Measurements from ENCODE around the gene CREG1. TPM values are rescaled to one million over a fixed set of nuclear protein-coding genes. Genes with fewer than 3 reads are reported as not detected.

Gene CREG1
- total and polyA plus RNA-seq, 2 donors = 68.6 to 125 TPM

- H3K27ac ChIP-seq (ENCODE audit: low read depth) = no peak overlapping the region
- no peak overlapping the region for H3K4me3 ChIP-seq (ENCODE audit: low read depth, low read length)
- no peak for DNase-seq (ENCODE audit: extremely low spot score)
- no peaks in the 10 kb centered on the region for H3K4me1 ChIP-seq (ENCODE audit: insufficient read depth)
- 77% methylated on average over 6 of the region's 6 CpGs for WGBS
- no peaks in the 10 kb centered on the region for H3K36me3 ChIP-seq (ENCODE audit: insufficient read depth)
These were observed 20.4 kb downstream of the CREG1 start for GRCh38 chr1:167532964-167533824.

GRCh38 chr1:167532375-167532774 is 21.2 kb downstream of the CREG1 start:
- Histone ChIP-seq H3K4me1 (ENCODE audit: insufficient read depth) (no peaks in the 10 kb centered on the region), H3K36me3 (ENCODE audit: insufficient read depth) (no peaks in the 10 kb centered on the region), H3K4me3 (ENCODE audit: low read depth, low read length) (no peak overlapping the region), H3K27ac (ENCODE audit: low read depth) (no peak overlapping the region)
- DNase-seq (ENCODE audit: extremely low spot score) = no peak

GRCh38 chr1:167529829-167530474 is 23.6 kb downstream of the CREG1 start:
- Histone ChIP-seq H3K27ac (ENCODE audit: low read depth) (no peak overlapping the region), H3K36me3 (ENCODE audit: insufficient read depth) (no peaks in the 10 kb centered on the region), H3K4me3 (ENCODE audit: low read depth, low read length) (no peak overlapping the region), H3K4me1 (ENCODE audit: insufficient read depth) (no peaks in the 10 kb centered on the region)
- DNase-seq (ENCODE audit: extremely low spot score) = no peak
- 49% methylated on average over 8 of the region's 8 CpGs for WGBS

- no peaks in the 10 kb centered on the region for H3K4me1 ChIP-seq (ENCODE audit: insufficient read depth)
- 92% methylated on average over 3 of the region's 3 CpGs for WGBS
- H3K4me3 ChIP-seq (ENCODE audit: low read depth, low read length) = no peak overlapping the region
- H3K36me3 ChIP-seq (ENCODE audit: insufficient read depth) = no peaks in the 10 kb centered on the region
- DNase-seq (ENCODE audit: extremely low spot score) = no peak
- no peak overlapping the region for H3K27ac ChIP-seq (ENCODE audit: low read depth)
These were observed 25.4 kb downstream of the CREG1 start for GRCh38 chr1:167528057-167528728.

- Histone ChIP-seq H3K36me3 (ENCODE audit: insufficient read depth) (no peaks in the 10 kb centered on the region), H3K4me3 (ENCODE audit: low read depth, low read length) (no peak overlapping the region), H3K4me1 (ENCODE audit: insufficient read depth) (no peaks in the 10 kb centered on the region), H3K27ac (ENCODE audit: low read depth) (no peak overlapping the region)
- DNase-seq (ENCODE audit: extremely low spot score) = no peak
- WGBS = 60% methylated on average over 8 of the region's 8 CpGs
These were observed 26.7 kb downstream of the CREG1 start for GRCh38 chr1:167526667-167527383.

GRCh38 chr1:167524651-167525050 is 28.9 kb downstream of the CREG1 start:
- DNase-seq (ENCODE audit: extremely low spot score) = no peak
- no peaks in the 10 kb centered on the region for H3K4me1 ChIP-seq (ENCODE audit: insufficient read depth)
- 86% methylated on average over 9 of the region's 9 CpGs for WGBS

GRCh38 chr1:167522246-167522645 is 31.3 kb downstream of the CREG1 start:
- Histone ChIP-seq H3K4me1 (ENCODE audit: insufficient read depth) (no peaks in the 10 kb centered on the region), H3K36me3 (ENCODE audit: insufficient read depth) (no peaks in the 10 kb centered on the region), H3K27ac (ENCODE audit: low read depth) (no peak overlapping the region), H3K4me3 (ENCODE audit: low read depth, low read length) (no peak overlapping the region)
- 91% methylated on average over 5 of the region's 5 CpGs for WGBS
- DNase-seq (ENCODE audit: extremely low spot score) = no peak

More at GRCh38 chr1:167524651-167525050, 28.9 kb downstream of the CREG1 start:
- Histone ChIP-seq H3K27ac (ENCODE audit: low read depth) (no peak overlapping the region), H3K4me3 (ENCODE audit: low read depth, low read length) (no peak overlapping the region), H3K36me3 (ENCODE audit: insufficient read depth) (no peaks in the 10 kb centered on the region)

- no peak overlapping the region for H3K27ac ChIP-seq (ENCODE audit: low read depth)
- no peak overlapping the region for H3K4me3 ChIP-seq (ENCODE audit: low read depth, low read length)
- no peak for DNase-seq (ENCODE audit: extremely low spot score)
- H3K36me3 ChIP-seq (ENCODE audit: insufficient read depth) = no peaks in the 10 kb centered on the region
- H3K4me1 ChIP-seq (ENCODE audit: insufficient read depth) = no peaks in the 10 kb centered on the region
These were observed 32.8 kb downstream of the CREG1 start for GRCh38 chr1:167520711-167521206.

GRCh38 chr1:167518331-167518700 is 35.2 kb downstream of the CREG1 start, which contains the start of gene CD247:
Gene CD247 (minus strand): TSS chr1:167518529. CDS start chr1:167518465, 64 bp downstream.
- DNase-seq (ENCODE audit: extremely low spot score) = no peak
- peak within 1 kb of the TSS; percentile 6 for H3K4me3 ChIP-seq (ENCODE audit: low read depth, low read length)
- WGBS = 84% methylated on average over 14 of the region's 14 CpGs

GRCh38 chr1:167517535-167518330 is 35.8 kb downstream of the CREG1 start:
- WGBS = 91% methylated on average over 30 of the region's 30 CpGs
- peak overlapping the region; percentile 6 for H3K4me3 ChIP-seq (ENCODE audit: low read depth, low read length)
- no peak overlapping the region for H3K27ac ChIP-seq (ENCODE audit: low read depth)
- H3K4me1 ChIP-seq (ENCODE audit: insufficient read depth) = no peaks in the 10 kb centered on the region
- no peak for DNase-seq (ENCODE audit: extremely low spot score)
- H3K36me3 ChIP-seq (ENCODE audit: insufficient read depth) = no peaks in the 10 kb centered on the region

More at GRCh38 chr1:167518331-167518700, 35.2 kb downstream of the CREG1 start, which contains the start of gene CD247:
- Histone ChIP-seq H3K27ac (ENCODE audit: low read depth) (no peak within 1 kb of the TSS), H3K36me3 (ENCODE audit: insufficient read depth) (no peaks in the 10 kb centered on the region), H3K4me1 (ENCODE audit: insufficient read depth) (no peaks in the 10 kb centered on the region)

- Histone ChIP-seq H3K36me3 (ENCODE audit: insufficient read depth) (no peaks in the 10 kb centered on the region), H3K4me1 (ENCODE audit: insufficient read depth) (no peaks in the 10 kb centered on the region), H3K27ac (ENCODE audit: low read depth) (no peak overlapping the region), H3K4me3 (ENCODE audit: low read depth, low read length) (peak overlapping the region; percentile 6)
- DNase-seq (ENCODE audit: extremely low spot score) = no peak
- 85% methylated on average over 19 of the region's 19 CpGs for WGBS
These were observed 36.9 kb downstream of the CREG1 start for GRCh38 chr1:167516404-167517388.

- no peak for DNase-seq (ENCODE audit: extremely low spot score)
- no peaks in the 10 kb centered on the region for H3K4me1 ChIP-seq (ENCODE audit: insufficient read depth)
- no peaks in the 10 kb centered on the region for H3K36me3 ChIP-seq (ENCODE audit: insufficient read depth)
- H3K27ac ChIP-seq (ENCODE audit: low read depth) = no peak overlapping the region
- H3K4me3 ChIP-seq (ENCODE audit: low read depth, low read length) = no peak overlapping the region
- WGBS = 87% methylated on average over 4 of the region's 4 CpGs
These were observed 37.7 kb downstream of the CREG1 start for GRCh38 chr1:167515893-167516321.

All from urinary bladder (tissue), 4 donors.